GM19035 (cell line): ENCODE measurements around the gene AKT2.
A peak's percentile ranks its signal among the peaks of the same experiment; 100 is the strongest.

Experiments used
- ATAC-seq: cut with Tn5 transposase; IDR thresholded peaks from one replicate; pipeline ENCODE4 v1.9.1; 2021; ENCODE audit not compliant: unreplicated experiment

AKT2 gene

DNA sequence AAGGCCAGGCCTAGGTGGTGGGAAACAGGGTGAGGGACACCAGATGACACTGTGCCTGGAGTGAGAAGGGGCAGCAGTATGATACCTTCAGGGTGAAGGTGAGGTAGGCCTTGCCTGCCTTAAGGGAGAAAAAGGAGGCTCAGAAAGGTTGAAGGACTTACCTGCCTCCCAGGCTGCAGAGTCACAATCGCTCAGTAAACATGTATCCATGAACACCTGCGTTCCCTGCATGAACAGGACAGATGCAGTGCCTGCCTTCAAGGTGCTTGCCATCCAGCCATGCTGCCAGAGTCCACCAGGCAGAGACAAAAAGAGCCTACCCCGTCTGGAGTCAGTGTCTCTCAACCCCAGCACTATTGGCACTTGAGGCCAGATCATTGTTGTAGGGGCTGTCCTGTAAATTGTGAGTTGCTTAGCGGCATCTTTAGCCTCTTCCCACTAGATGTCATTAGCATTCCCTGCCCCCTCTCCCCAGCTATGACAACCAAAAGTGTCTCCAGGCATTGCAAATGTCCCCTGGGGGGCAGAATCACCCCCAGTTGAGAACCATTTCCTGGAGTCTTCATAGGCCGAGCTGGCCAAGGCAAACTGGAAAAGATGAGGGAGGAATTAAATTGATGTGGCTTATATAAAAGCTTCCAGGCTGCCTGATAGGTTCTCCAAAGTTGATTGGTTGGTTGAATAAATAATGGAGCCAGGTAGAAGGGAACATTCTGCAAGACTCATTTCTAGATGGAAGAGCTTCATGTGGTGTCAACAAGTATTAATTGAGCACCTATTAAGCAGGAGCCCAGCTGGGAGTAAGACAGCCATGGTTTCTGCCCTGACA, 92.2 kb downstream of the AKT2 start:
- no peak for ATAC-seq

DNA sequence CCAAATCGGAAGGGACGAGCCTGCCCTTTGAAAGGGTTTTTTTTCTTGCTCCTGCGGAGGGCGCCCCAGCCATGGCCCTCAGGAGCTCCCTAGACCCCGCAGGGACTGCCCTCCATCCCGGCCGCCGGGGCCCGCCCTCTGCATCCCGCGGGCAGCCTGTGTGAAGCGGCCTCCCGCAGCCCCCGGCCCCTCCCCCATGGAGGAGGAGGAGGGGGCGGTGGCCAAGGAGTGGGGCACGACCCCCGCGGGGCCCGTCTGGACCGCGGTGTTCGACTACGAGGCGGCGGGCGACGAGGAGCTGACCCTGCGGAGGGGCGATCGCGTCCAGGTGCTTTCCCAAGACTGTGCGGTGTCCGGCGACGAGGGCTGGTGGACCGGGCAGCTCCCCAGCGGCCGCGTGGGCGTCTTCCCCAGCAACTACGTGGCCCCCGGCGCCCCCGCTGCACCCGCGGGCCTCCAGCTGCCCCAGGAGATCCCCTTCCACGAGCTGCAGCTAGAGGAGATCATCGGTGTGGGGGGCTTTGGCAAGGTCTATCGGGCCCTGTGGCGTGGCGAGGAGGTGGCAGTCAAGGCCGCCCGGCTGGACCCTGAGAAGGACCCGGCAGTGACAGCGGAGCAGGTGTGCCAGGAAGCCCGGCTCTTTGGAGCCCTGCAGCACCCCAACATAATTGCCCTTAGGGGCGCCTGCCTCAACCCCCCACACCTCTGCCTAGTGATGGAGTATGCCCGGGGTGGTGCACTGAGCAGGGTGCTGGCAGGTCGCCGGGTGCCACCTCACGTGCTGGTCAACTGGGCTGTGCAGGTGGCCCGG, 93.1 kb downstream of the AKT2 start:
- peak; percentile 16 for ATAC-seq

DNA sequence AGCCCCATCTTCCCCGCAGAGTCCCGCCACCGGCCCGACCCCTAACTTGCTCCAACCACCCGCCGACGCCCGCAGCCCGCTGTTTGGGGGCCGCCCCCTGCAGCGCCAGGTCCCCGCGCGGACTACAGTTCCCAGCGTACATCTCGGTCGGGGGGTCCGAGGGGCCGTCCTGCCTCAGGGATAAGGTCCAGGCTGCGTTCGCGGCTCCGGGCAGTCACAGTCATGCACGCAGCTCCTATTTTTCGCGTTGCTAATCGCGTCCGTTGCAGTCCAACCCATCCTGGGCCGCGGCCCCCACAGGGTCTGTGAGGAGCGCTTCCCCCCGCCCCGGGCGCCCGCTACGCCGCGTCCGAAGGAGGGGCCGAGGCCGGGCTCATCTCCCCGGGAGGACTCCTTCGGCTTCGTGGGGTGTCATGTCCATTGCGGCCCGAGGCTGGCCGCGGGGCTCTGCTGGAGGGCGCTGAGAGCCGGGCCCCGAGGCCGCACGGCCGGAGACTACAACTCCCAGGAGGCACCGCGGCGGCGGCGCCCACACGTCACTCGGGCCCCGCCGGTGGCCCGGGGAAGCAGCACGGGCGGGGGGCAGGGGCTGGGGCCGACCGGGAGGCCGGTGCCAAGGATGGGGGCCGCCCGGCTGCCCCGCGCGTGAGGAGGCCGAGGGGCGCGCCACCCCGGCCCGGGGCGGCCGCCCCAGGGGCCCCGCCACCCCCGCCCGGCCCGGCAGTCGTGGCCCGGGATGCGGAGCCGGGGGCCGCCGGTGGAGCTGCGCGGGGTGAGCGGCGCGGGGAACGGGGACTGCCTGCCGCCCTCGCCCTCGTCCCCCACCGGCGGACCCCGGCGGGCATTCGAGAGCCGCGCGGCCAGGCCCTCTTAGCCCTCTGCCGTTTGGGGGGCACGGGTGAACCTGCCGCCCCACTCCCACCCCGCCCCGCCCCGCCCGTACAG, 94.0 kb downstream of the AKT2 start, which contains the start of gene MAP3K10:
TSS of gene MAP3K10 (plus strand) at position 536 of the 945 bp plus-strand sequence. CDS start 606 bp downstream, outside the sequence.
- ATAC-seq: peak; percentile 81

GRCh38 chr19:40184273-40184672, 100.9 kb downstream of the AKT2 start:
- no peak for ATAC-seq
